ENCODE data around the gene CNTN6.

- TF ChIP-seq CTCF (conservative IDR thresholded peaks at IDR 0.05 in 1 of 2, IDR thresholded peaks at IDR 0.05 in 1 of 2; ENCODE audit: extremely low read depth in 1 of 2, insufficient read depth in 1 of 2, low read depth in 1 of 2, low read length in 2 of 2) (no peak), EZH2 (IDR thresholded peaks at IDR 0.05; ENCODE audit: borderline replicate concordance, low read length) (no peak)
Observed at GRCh38 chr3:1057436-1057835, 35.4 kb upstream of the CNTN6 start.
